NCI-H1092 treated with DMSO at 0.1 percent for 48 hours (cell line): ENCODE results near the gene NAALADL2.

Experiments used
- DNase-seq: peaks from one replicate; lab custom pipeline; 2025; lab: John Stamatoyannopoulos, UW

NAALADL2 gene

GRCh38 chr3:175659670-175660350 is 800.7 kb downstream of the NAALADL2 start:
- no peak for DNase-seq

GRCh38 chr3:175662815-175663214 is 803.7 kb downstream of the NAALADL2 start:
- DNase-seq = no peak

GRCh38 chr3:175664911-175665310 is 805.8 kb downstream of the NAALADL2 start:
- no peak for DNase-seq

GRCh38 chr3:175668300-175668699 is 809.2 kb downstream of the NAALADL2 start:
- DNase-seq = no peak

GRCh38 chr3:175670557-175670956 is 811.4 kb downstream of the NAALADL2 start:
- no peak for DNase-seq

- DNase-seq = no peak
Observed at GRCh38 chr3:175672119-175672689, 813.1 kb downstream of the NAALADL2 start.

- no peak for DNase-seq
Observed at GRCh38 chr3:175679568-175679967, 820.4 kb downstream of the NAALADL2 start.

- DNase-seq = no peak
Observed at GRCh38 chr3:175692256-175692655, 833.1 kb downstream of the NAALADL2 start.

GRCh38 chr3:175695251-175695650 is 836.1 kb downstream of the NAALADL2 start:
- no peak for DNase-seq

GRCh38 chr3:175702956-175703355 is 843.8 kb downstream of the NAALADL2 start:
- DNase-seq = no peak

GRCh38 chr3:175704366-175705055 is 845.4 kb downstream of the NAALADL2 start:
- DNase-seq = no peak

- DNase-seq = no peak
Observed at GRCh38 chr3:175713268-175713667, 854.1 kb downstream of the NAALADL2 start.

- DNase-seq = no peak
Observed at GRCh38 chr3:175716446-175716845, 857.3 kb downstream of the NAALADL2 start.

GRCh38 chr3:175726228-175726627 is 867.1 kb downstream of the NAALADL2 start:
- DNase-seq = no peak

- DNase-seq = no peak
Observed at GRCh38 chr3:175728566-175728965, 869.4 kb downstream of the NAALADL2 start.

- no peak for DNase-seq
Observed at GRCh38 chr3:175729466-175729865, 870.3 kb downstream of the NAALADL2 start.

- no peak for DNase-seq
Observed at GRCh38 chr3:175731543-175731942, 872.4 kb downstream of the NAALADL2 start.

- DNase-seq = no peak
Observed at GRCh38 chr3:175732017-175732416, 872.9 kb downstream of the NAALADL2 start.

- no peak for DNase-seq
Observed at GRCh38 chr3:175735866-175736265, 876.7 kb downstream of the NAALADL2 start.

- no peak for DNase-seq
Observed at GRCh38 chr3:175737646-175738572, 878.8 kb downstream of the NAALADL2 start.

- no peak for DNase-seq
Observed at GRCh38 chr3:175741951-175742350, 882.8 kb downstream of the NAALADL2 start.

GRCh38 chr3:175743733-175744400 is 884.7 kb downstream of the NAALADL2 start:
- no peak for DNase-seq
